ENCODE data around the gene CRB1. TPM values are rescaled to one million over a fixed set of nuclear protein-coding genes. Genes with fewer than 3 reads are reported as not detected.
"Not testable (repeated sequence)": the region's sequence is repeated elsewhere in the genome, so short reads cannot be mapped to it uniquely, and the experiment has no call there.

The CRB1 gene
- total RNA-seq, 1 experiment from 2014 or later = not detected

GRCh38 chr1:197399755-197400521 is 131.9 kb downstream of the CRB1 start:
- BruUV-seq (replicated peaks) = no TSS peak
- Histone ChIP-seq H2AFZ (no peak overlapping the region), H3F3A (ENCODE audit: insufficient read depth, low read depth) (no peaks in the 10 kb centered on the region), H4K20me1 (ENCODE audit: insufficient read depth) (no peaks in the 10 kb centered on the region), H3K27me3 (ENCODE audit: insufficient read depth, low read depth) (no peaks in the 10 kb centered on the region), H3K79me2 (ENCODE audit: low read depth) (no peaks in the 10 kb centered on the region), H3K9me3 (ENCODE audit: insufficient read depth, low read depth) (no peaks in the 10 kb centered on the region; the same call in 1 of the 2 replicates), H3K36me3 (ENCODE audit: low read depth) (no peaks in the 10 kb centered on the region), H3K4me2 (no peak overlapping the region), H3K9me2 (ENCODE audit: insufficient read depth) (no peaks in the 10 kb centered on the region), H3K27ac (no peak overlapping the region), H3K4me3 (no peak overlapping the region), H3K4me1 (replicated peaks; ENCODE audit: insufficient read depth) (no peaks in the 10 kb centered on the region)
- ChIA-PET CTCF (interaction anchor here (0.5 to 1.1 kb wide), 8 partner anchors 78 to 1281 kb away, joined by 3 to 10 read pairs (median 4); no protein-coding TSS in a partner anchor), POLR2A (ENCODE audit: unreplicated experiment) (interaction anchor here (0.5 to 0.6 kb wide), 2 partner anchors 164 to 517 kb away, joined by 3 to 10 read pairs; no protein-coding TSS in a partner anchor)
- peak; percentile 23 to 58 for DNase-seq
- intact Hi-C loops (cut with micrococcal nuclease; ENCODE audit: unreplicated experiment) = loop anchor here (2.0 to 10.0 kb wide), 2 partner anchors 119 to 1285 kb away; no protein-coding TSS in a partner anchor
- TF ChIP-seq CTCF (conservative IDR thresholded peaks at IDR 0.05) (peak; percentile 71), EZH2 (IDR thresholded peaks at IDR 0.05; ENCODE audit: low read depth) (no peak)

GRCh38 chr1:197400522-197400902 is 132.5 kb downstream of the CRB1 start:
- H3K79me2 ChIP-seq (ENCODE audit: low read depth) = no peaks in the 10 kb centered on the region
- intact Hi-C loops (cut with micrococcal nuclease; ENCODE audit: unreplicated experiment) = loop anchor here (2.0 to 10.0 kb wide), 2 partner anchors 118 to 1284 kb away; no protein-coding TSS in a partner anchor
- ChIA-PET POLR2A (ENCODE audit: unreplicated experiment) (interaction anchor here (0.6 kb wide), 1 partner anchor 516 kb away, joined by 10 read pairs; no protein-coding TSS in a partner anchor), CTCF (interaction anchor here (0.9 to 1.1 kb wide), 2 partner anchors 469 to 514 kb away, joined by 3 read pairs; no protein-coding TSS in a partner anchor)
- no peak for TF ChIP-seq EZH2 (IDR thresholded peaks at IDR 0.05; ENCODE audit: low read depth)
- TF ChIP-seq CTCF (conservative IDR thresholded peaks at IDR 0.05) = no peak
- H3K27ac ChIP-seq = no peak overlapping the region
- H3F3A ChIP-seq (ENCODE audit: insufficient read depth, low read depth) = no peaks in the 10 kb centered on the region
- no peaks in the 10 kb centered on the region for H3K27me3 ChIP-seq (ENCODE audit: insufficient read depth, low read depth)
- H3K4me2 ChIP-seq = no peak overlapping the region
- no peaks in the 10 kb centered on the region; the same call in 1 of the 2 replicates for H3K9me3 ChIP-seq (ENCODE audit: insufficient read depth, low read depth)
- no peak overlapping the region for H2AFZ ChIP-seq
- no peaks in the 10 kb centered on the region for H3K36me3 ChIP-seq (ENCODE audit: low read depth)
- no peaks in the 10 kb centered on the region for H3K4me1 ChIP-seq (replicated peaks; ENCODE audit: insufficient read depth)
- no peak for DNase-seq
- BruUV-seq (replicated peaks) = no TSS peak
- H4K20me1 ChIP-seq (ENCODE audit: insufficient read depth) = no peaks in the 10 kb centered on the region
- no peak overlapping the region for H3K4me3 ChIP-seq
- no peaks in the 10 kb centered on the region for H3K9me2 ChIP-seq (ENCODE audit: insufficient read depth)

- Histone ChIP-seq H3K79me2 (ENCODE audit: low read depth) (no peaks in the 10 kb centered on the region), H3K4me3 (no peak overlapping the region), H3K27ac (no peak overlapping the region), H2AFZ (no peak overlapping the region), H3K4me1 (replicated peaks; ENCODE audit: insufficient read depth) (no peaks in the 10 kb centered on the region), H3K9me2 (ENCODE audit: insufficient read depth) (no peaks in the 10 kb centered on the region; the same call in 1 of the 2 replicates), H3K36me3 (ENCODE audit: low read depth) (no peaks in the 10 kb centered on the region), H4K20me1 (ENCODE audit: insufficient read depth) (no peaks in the 10 kb centered on the region), H3K27me3 (ENCODE audit: insufficient read depth, low read depth) (no peaks in the 10 kb centered on the region), H3F3A (ENCODE audit: insufficient read depth, low read depth) (no peaks in the 10 kb centered on the region), H3K9me3 (ENCODE audit: insufficient read depth, low read depth) (no peaks in the 10 kb centered on the region; the same call in 1 of the 2 replicates), H3K4me2 (no peak overlapping the region)
- POLR2A ChIA-PET (ENCODE audit: unreplicated experiment) = no interaction called here
- no TSS peak for BruUV-seq (replicated peaks)
- intact Hi-C loops (cut with micrococcal nuclease; ENCODE audit: unreplicated experiment) = loop anchor here (10.0 kb wide), 1 partner anchor 1283 kb away; no protein-coding TSS in a partner anchor
- no peak for DNase-seq
- CTCF ChIA-PET = no interaction called here
- TF ChIP-seq CTCF (conservative IDR thresholded peaks at IDR 0.05) (no peak), EZH2 (IDR thresholded peaks at IDR 0.05; ENCODE audit: low read depth) (no peak)
Observed at GRCh38 chr1:197402189-197402588, 134.1 kb downstream of the CRB1 start.

GRCh38 chr1:197404774-197405173 is 136.7 kb downstream of the CRB1 start:
- H3K9me2 ChIP-seq (ENCODE audit: insufficient read depth); H3K4me2 ChIP-seq; H3K79me2 ChIP-seq (ENCODE audit: low read depth); POLR2A ChIA-PET (ENCODE audit: unreplicated experiment); H2AFZ ChIP-seq; CTCF ChIA-PET; H3K27ac ChIP-seq; DNase-seq; H3K4me1 ChIP-seq (replicated peaks; ENCODE audit: insufficient read depth); H3K27me3 ChIP-seq (ENCODE audit: insufficient read depth, low read depth); H3K36me3 ChIP-seq (ENCODE audit: low read depth); H3K9me3 ChIP-seq (ENCODE audit: insufficient read depth, low read depth); BruUV-seq (replicated peaks); H3F3A ChIP-seq (ENCODE audit: insufficient read depth, low read depth); H4K20me1 ChIP-seq (ENCODE audit: insufficient read depth); H3K4me3 ChIP-seq: not testable (repeated sequence)
- intact Hi-C loops (cut with micrococcal nuclease; ENCODE audit: unreplicated experiment) = loop anchor here (10.0 kb wide), 1 partner anchor 1280 kb away; no protein-coding TSS in a partner anchor

GRCh38 chr1:197405614-197406013 is 137.6 kb downstream of the CRB1 start:
- H3F3A ChIP-seq (ENCODE audit: insufficient read depth, low read depth); DNase-seq; H3K4me1 ChIP-seq (replicated peaks; ENCODE audit: insufficient read depth); H3K79me2 ChIP-seq (ENCODE audit: low read depth); H3K36me3 ChIP-seq (ENCODE audit: low read depth); H3K9me2 ChIP-seq (ENCODE audit: insufficient read depth); BruUV-seq (replicated peaks); H3K4me2 ChIP-seq; H2AFZ ChIP-seq; H3K27ac ChIP-seq; H3K9me3 ChIP-seq (ENCODE audit: insufficient read depth, low read depth); CTCF ChIA-PET; POLR2A ChIA-PET (ENCODE audit: unreplicated experiment); H3K27me3 ChIP-seq (ENCODE audit: insufficient read depth, low read depth); H4K20me1 ChIP-seq (ENCODE audit: insufficient read depth); H3K4me3 ChIP-seq: not testable (repeated sequence)
- intact Hi-C loops (cut with micrococcal nuclease; ENCODE audit: unreplicated experiment) = loop anchor here (10.0 kb wide), 1 partner anchor 1279 kb away; no protein-coding TSS in a partner anchor

All from PC-9 (cell line).